K562 (cell line): Measurements from ENCODE around the gene FRMPD2. TPM values are rescaled to one million over a fixed set of nuclear protein-coding genes. Genes with fewer than 3 reads are reported as not detected.

Experiments used
- CEBPZ ChIP-seq: fragments of 150-350 bp; IDR thresholded peaks from 2 replicates; pipeline ENCODE4 v1.6.1; 2014; ENCODE audit warnings: low read depth, mild to moderate bottlenecking, low read length, borderline replicate concordance
- FOXJ2 ChIP-seq: fragments of 200-800 bp; sonication (Bioruptor generic); IDR thresholded peaks from 2 replicates; pipeline ENCODE4 v1.6.1; 2016; ENCODE audit warnings: missing genetic modification characterization, missing compliant biosample characterization
- MIER1 ChIP-seq: fragments of 450-650 bp; IDR thresholded peaks from 2 replicates; pipeline ENCODE4 v1.6.1; 2016; ENCODE audit warnings: antibody characterized with exemption, mild to moderate bottlenecking, low read depth
- MTA1 ChIP-seq: fragments of 450-650 bp; IDR thresholded peaks from 2 replicates; pipeline ENCODE4 v1.6.1; 2017; ENCODE audit warnings: borderline replicate concordance
- NFE2 ChIP-seq: IDR thresholded peaks from 2 replicates; pipeline ENCODE4 v1.6.1; 2014; ENCODE audit warnings: antibody characterized with exemption, low read depth
- PCBP1 ChIP-seq: fragments of 200-400 bp; formaldehyde crosslinking; IDR thresholded peaks from 2 replicates; pipeline ENCODE4 v1.6.1; 2018; ENCODE audit warnings: mild to moderate bottlenecking, low read depth, low read length; ENCODE audit not compliant: poor library complexity, severe bottlenecking
- PHTF2 ChIP-seq: fragments of 250-450 bp; sonication (Bioruptor Pico); IDR thresholded peaks from 2 replicates; pipeline ENCODE4 v1.5.0; 2021; ENCODE audit warnings: mild to moderate bottlenecking
- RNF219 ChIP-seq: fragments of 250-450 bp; sonication (Bioruptor Pico); IDR thresholded peaks from 2 replicates; pipeline ENCODE4 v1.5.0; 2022; ENCODE audit warnings: mild to moderate bottlenecking
- RUNX1 ChIP-seq: sonication (generic); IDR thresholded peaks from 2 replicates; pipeline ENCODE4 v1.6.1; 2016; ENCODE audit warnings: antibody characterized with exemption, low read depth
- ZBTB43 ChIP-seq: sonication (generic); formaldehyde crosslinking; IDR thresholded peaks from 2 replicates; pipeline ENCODE4 v1.8.0; 2023; ENCODE audit warnings: mild to moderate bottlenecking, missing genetic modification reagents
- ZBTB5 ChIP-seq: fragments of 450-650 bp; IDR thresholded peaks from 2 replicates; pipeline ENCODE4 v1.6.1; 2017; ENCODE audit warnings: antibody characterized with exemption
- ZC3H8 ChIP-seq: fragments of 450-650 bp; IDR thresholded peaks from 2 replicates; pipeline ENCODE4 v1.6.1; 2017
- ZNF347 ChIP-seq: fragments of 450-650 bp; formaldehyde crosslinking; IDR thresholded peaks from 2 replicates; pipeline ENCODE4 v1.4.0; 2020; ENCODE audit warnings: low read depth, mild to moderate bottlenecking, moderate library complexity
- ZNF395 ChIP-seq: fragments of 200-800 bp; sonication (Bioruptor generic); IDR thresholded peaks from 2 replicates; pipeline ENCODE4 v1.6.1; 2017; ENCODE audit warnings: missing genetic modification characterization, missing compliant biosample characterization
- ZNF778 ChIP-seq: fragments of 450-650 bp; formaldehyde crosslinking; IDR thresholded peaks from 2 replicates; pipeline ENCODE4 v1.4.0; 2020; ENCODE audit warnings: mild to moderate bottlenecking, moderate library complexity
- polyA plus RNA-seq, 8 experiments: library from polyadenylated mRNA; depleted of rRNA in 4 of 8; stranded (reverse) in 5 of 8; unstranded in 3 of 8; fragments of >200 nt; fragmentation: Nextera tagmentation in 2 of 8; fragmentation: Illumina TruSeq in 1 of 8; extraction: Ambion mirVana in 2 of 8; extraction: Trizol in 1 of 8; gene quantifications; 2 replicates each; pipeline versions ENCODE4 v1.2.1 to v1.2.3, GENCODE V29; 2011 to 2014; ENCODE audit warnings: inconsistent platforms in 1 of 8, missing spikeins in 1 of 8
- total RNA-seq, 7 experiments: library from RNA; depleted of rRNA in 6 of 7; stranded (reverse); fragments of >200 nt in 6 of 7; fragmentation: Illumina TruSeq in 2 of 7; extraction: Trizol in 2 of 7; gene quantifications; 2 replicates each; pipeline versions ENCODE4 v1.2.1 to v1.2.3, GENCODE V29; 2011 to 2021; ENCODE audit warnings: low replicate concordance in 1 of 7

FRMPD2 gene
- total and polyA plus RNA-seq, 9 of the 15 experiments (the other 6 are each of a cell fraction or from before 2014, with no cell fraction given) = 0.12 to 0.95 (median 0.33) TPM

GRCh38 chr10:48306870-48307710, 32.6 kb upstream of the FRMPD2 start (continued):
- TF ChIP-seq PHTF2 (CRISPR knock-in tag) (no peak), ZNF395 (CRISPR knock-in tag) (no peak), ZNF347 (CRISPR knock-in tag) (no peak), CEBPZ (no peak), MIER1 (no peak), PCBP1 (peak; percentile 80), ZBTB5 (no peak), FOXJ2 (tag) (no peak), MTA1 (no peak), NFE2 (no peak), ZNF778 (CRISPR knock-in tag) (no peak), RUNX1 (no peak), ZBTB43 (CRISPR knock-in tag) (0 out of 2 replicates have a peak, but pooled peaks have one; percentile 28), ZC3H8 (no peak), RNF219 (no peak)
